NT2/D1 (cell line): Measurements from ENCODE around the gene BEAN1.

Experiments
- DNase-seq: peaks from one replicate; pipeline ENCODE4 v3.0.0-alpha.2; 2011; ENCODE audit warnings: low read depth, low spot score
- H3K27me3 ChIP-seq: 2 replicates; pipeline ENCODE4 v1.6.0; 2011; ENCODE audit warnings: mild to moderate bottlenecking; ENCODE audit not compliant: insufficient read length, insufficient read depth
- H3K36me3 ChIP-seq: 2 replicates; pipeline ENCODE4 v1.6.1; 2011; ENCODE audit warnings: mild to moderate bottlenecking, low read length, mixed read lengths; ENCODE audit not compliant: insufficient read depth, insufficient read length
- H3K4me1 ChIP-seq: 2 replicates; pipeline ENCODE4 v1.5.1; 2011; ENCODE audit not compliant: insufficient read depth, insufficient read length
- H3K4me3 ChIP-seq: 2 replicates; pipeline ENCODE4 v1.5.1; 2011; ENCODE audit warnings: low read depth; ENCODE audit not compliant: insufficient read length
- H3K9ac ChIP-seq: 2 replicates; pipeline ENCODE4 v1.6.0; 2011; ENCODE audit warnings: low read depth; ENCODE audit not compliant: insufficient read length
- H3K9me3 ChIP-seq: 2 replicates; pipeline ENCODE4 v1.5.1; 2011; ENCODE audit warnings: mild to moderate bottlenecking, low read length; ENCODE audit not compliant: insufficient read depth
- SUZ12 ChIP-seq: IDR thresholded peaks from 2 replicates; pipeline ENCODE4 v1.6.1; 2011; ENCODE audit not compliant: insufficient read length, insufficient read depth; ENCODE audit errors: extremely low read depth
- YY1 ChIP-seq: IDR thresholded peaks from 2 replicates; pipeline ENCODE4 v1.6.1; 2011; ENCODE audit not compliant: insufficient read length, insufficient read depth
- ZNF274 ChIP-seq: IDR thresholded peaks from 2 replicates; pipeline ENCODE4 v1.6.1; 2011; ENCODE audit warnings: mild to moderate bottlenecking, low read depth, low read length

Gene BEAN1

GRCh38 chr16:66502020-66502913 is 75.2 kb downstream of the BEAN1 start:
- Histone ChIP-seq H3K4me1 (no peaks in the 10 kb centered on the region), H3K27me3 (no peaks in the 10 kb centered on the region), H3K9ac (no peak overlapping the region), H3K4me3 (no peak overlapping the region), H3K9me3 (no peaks in the 10 kb centered on the region), H3K36me3 (no peaks in the 10 kb centered on the region)
- TF ChIP-seq YY1 (no peak), SUZ12 (no peak), ZNF274 (no peak)
- DNase-seq, result no peak

- Histone ChIP-seq H3K4me3 (no peak overlapping the region), H3K4me1 (no peaks in the 10 kb centered on the region), H3K9me3 (no peaks in the 10 kb centered on the region), H3K9ac (no peak overlapping the region), H3K27me3 (no peaks in the 10 kb centered on the region), H3K36me3 (no peaks in the 10 kb centered on the region)
- DNase-seq, result no peak
- TF ChIP-seq ZNF274 (no peak), SUZ12 (no peak), YY1 (no peak)
Measured at GRCh38 chr16:66503030-66503429, 75.9 kb downstream of the BEAN1 start.

GRCh38 chr16:66503612-66504011 is 76.5 kb downstream of the BEAN1 start:
- no peaks in the 10 kb centered on the region for H3K36me3 ChIP-seq
- H3K27me3 ChIP-seq, result no peaks in the 10 kb centered on the region
- TF ChIP-seq ZNF274, result no peak
- H3K4me1 ChIP-seq, result no peaks in the 10 kb centered on the region
- no peak for DNase-seq
- H3K4me3 ChIP-seq, result no peak overlapping the region
- H3K9me3 ChIP-seq, result no peaks in the 10 kb centered on the region
- H3K9ac ChIP-seq, result no peak overlapping the region

- Histone ChIP-seq H3K4me3 (no peak overlapping the region), H3K27me3 (no peaks in the 10 kb centered on the region), H3K4me1 (peaks cover 22% of the 10 kb centered on the region), H3K36me3 (no peaks in the 10 kb centered on the region), H3K9ac (no peak overlapping the region), H3K9me3 (no peaks in the 10 kb centered on the region)
- DNase-seq, result no peak
- TF ChIP-seq YY1, result no peak
- TF ChIP-seq SUZ12, result no peak
- no peak for TF ChIP-seq ZNF274
Measured at GRCh38 chr16:66507731-66508239, 80.7 kb downstream of the BEAN1 start.

GRCh38 chr16:66508248-66508913 is 81.3 kb downstream of the BEAN1 start:
- no peak for DNase-seq
- TF ChIP-seq SUZ12, result no peak
- no peak for TF ChIP-seq YY1
- TF ChIP-seq ZNF274, result no peak
- Histone ChIP-seq H3K27me3 (no peaks in the 10 kb centered on the region), H3K9ac (no peak overlapping the region), H3K9me3 (no peaks in the 10 kb centered on the region), H3K4me1 (peaks cover 27% of the 10 kb centered on the region), H3K4me3 (no peak overlapping the region), H3K36me3 (no peaks in the 10 kb centered on the region)

- Histone ChIP-seq H3K9ac (no peak overlapping the region), H3K27me3 (no peaks in the 10 kb centered on the region), H3K36me3 (no peaks in the 10 kb centered on the region), H3K9me3 (peaks cover 4% of the 10 kb centered on the region; the same call in 1 of the 2 replicates), H3K4me1 (peaks cover 31% of the 10 kb centered on the region), H3K4me3 (no peak overlapping the region)
- TF ChIP-seq SUZ12, result no peak
- no peak for TF ChIP-seq YY1
- TF ChIP-seq ZNF274, result no peak
- DNase-seq, result no peak
Measured at GRCh38 chr16:66508914-66509496, 81.9 kb downstream of the BEAN1 start.

GRCh38 chr16:66509576-66509975 is 82.5 kb downstream of the BEAN1 start:
- no peak for DNase-seq
- H3K27me3 ChIP-seq, result no peaks in the 10 kb centered on the region
- H3K36me3 ChIP-seq, result no peaks in the 10 kb centered on the region
- no peak overlapping the region for H3K9ac ChIP-seq
- no peak overlapping the region for H3K4me3 ChIP-seq
- peaks cover 4% of the 10 kb centered on the region; the same call in 1 of the 2 replicates for H3K9me3 ChIP-seq
- TF ChIP-seq YY1, result no peak
- peaks cover 31% of the 10 kb centered on the region for H3K4me1 ChIP-seq
